Endothelial cell of umbilical vein (primary cell): ENCODE measurements around the gene LDLRAD2. TPM values are rescaled to one million over a fixed set of nuclear protein-coding genes. Genes with fewer than 3 reads are reported as not detected.

ENCODE experiments used
- BruUV-seq: library from RNA; stranded (reverse); fragments of 400-500 nt; replicated peaks from 2 replicates; lab custom pipeline; 2021; lab: Mats Ljungman, UMichigan
- CTCF ChIA-PET: fragments of 300-600, 350-600 bp; sonication (Branson Sonifier 250); formaldehyde crosslinking; loops from one replicate; lab custom pipeline; 2021; ENCODE audit warnings: antibody characterized with exemption, inconsistent platforms; lab: Charles Lee
- POLR2A ChIA-PET: fragments of 300-600, 350-600 bp; sonication (Branson Sonifier 250); formaldehyde crosslinking; loops from one replicate; lab custom pipeline; 2021; ENCODE audit warnings: antibody characterized with exemption, inconsistent platforms; lab: Charles Lee
- DNase-seq: peaks from one replicate; pipeline ENCODE4 v3.0.0-alpha.2; 2011; ENCODE audit warnings: low read depth, low spot score
- FAIRE-seq: peaks from 2 replicates; lab custom pipeline; 2011; peaks lifted over from hg19 to GRCh38; lab: Jason Lieb, UNC
- H2AFZ ChIP-seq: 2 replicates; pipeline ENCODE4 v1.6.0; 2012; ENCODE audit warnings: low read depth, low read length, control low read depth, inconsistent platforms
- H3K27ac ChIP-seq: 2 replicates; pipeline ENCODE4 v1.5.1; 2011; ENCODE audit warnings: low read depth, mild to moderate bottlenecking, control low read depth, low read length, moderate library complexity; ENCODE audit not compliant: insufficient read depth
- H3K27me3 ChIP-seq, 2 experiments: 2 replicates each; pipeline versions ENCODE4 v1.6.0 to v1.6.1; 2011; ENCODE audit warnings: low read length in 2 of 2, mixed read lengths in 1 of 2; ENCODE audit not compliant: control insufficient read depth in 2 of 2, insufficient read depth in 2 of 2
- H3K36me3 ChIP-seq, 2 experiments: 2 replicates in 1 of 2; 3 replicates in 1 of 2; pipeline ENCODE4 v1.5.1; 2011; ENCODE audit warnings: low read length in 2 of 2, mild to moderate bottlenecking in 1 of 2, moderate library complexity in 1 of 2; ENCODE audit not compliant: control insufficient read depth in 2 of 2, insufficient read depth in 2 of 2; ENCODE audit errors: extremely low read depth in 1 of 2
- H3K4me1 ChIP-seq: 3 replicates; pipeline ENCODE4 v1.5.1; 2011; ENCODE audit warnings: mild to moderate bottlenecking, low read length; ENCODE audit not compliant: control insufficient read depth, insufficient read depth; ENCODE audit errors: extremely low read depth
- H3K4me2 ChIP-seq: 2 replicates; pipeline ENCODE4 v1.6.1; 2011; ENCODE audit warnings: low read length, control low read depth, mixed read lengths; ENCODE audit not compliant: insufficient read depth
- H3K4me3 ChIP-seq, 3 experiments: fragments of 200-600 bp in 1 of 3; sonication (generic), shearing (Covaris generic) in 1 of 3; replicated peaks in 1 of 3; 2 replicates each; pipeline ENCODE4 v1.5.1; 2011 to 2016; ENCODE audit warnings: control low read depth in 3 of 3, low read length in 3 of 3, mild to moderate bottlenecking in 2 of 3, inconsistent platforms in 1 of 3, low read depth in 1 of 3, moderate library complexity in 1 of 3; ENCODE audit not compliant: insufficient read depth in 1 of 3
- H3K79me2 ChIP-seq: 2 replicates; pipeline ENCODE4 v1.6.0; 2012; ENCODE audit warnings: low read length, inconsistent platforms; ENCODE audit not compliant: control insufficient read depth, insufficient read depth
- H3K9ac ChIP-seq: replicated peaks from 2 replicates; pipeline ENCODE3; 2011; ENCODE audit warnings: low read length, control low read depth; ENCODE audit not compliant: insufficient read depth; ENCODE audit errors: extremely low read depth
- H3K9me1 ChIP-seq: replicated peaks from 3 replicates; pipeline ENCODE4 v1.6.0; 2011; ENCODE audit warnings: mild to moderate bottlenecking, low read length; ENCODE audit not compliant: control insufficient read depth, insufficient read depth; ENCODE audit errors: extremely low read depth
- H3K9me3 ChIP-seq: replicated peaks from 2 replicates; pipeline ENCODE4 v1.5.1; 2012; ENCODE audit warnings: low read length, inconsistent platforms; ENCODE audit not compliant: control insufficient read depth, insufficient read depth
- H4K20me1 ChIP-seq: replicated peaks from 2 replicates; pipeline ENCODE3; 2011; ENCODE audit warnings: mild to moderate bottlenecking, low read length; ENCODE audit not compliant: control insufficient read depth, insufficient read depth; ENCODE audit errors: extremely low read depth
- CTCF ChIP-seq, 2 donors: IDR thresholded peaks; 1 replicate in 1 of 2; 2 replicates in 1 of 2; pipeline ENCODE4 v1.5.1; 2011; ENCODE audit warnings: low read length in 2 of 2, mild to moderate bottlenecking in 2 of 2, moderate library complexity in 2 of 2, control low read depth in 1 of 2, inconsistent platforms in 1 of 2, low read depth in 1 of 2; ENCODE audit not compliant: insufficient read depth in 1 of 2; ENCODE audit errors: extremely low read depth in 1 of 2
- EZH2 ChIP-seq: IDR thresholded peaks from 2 replicates; pipeline ENCODE4 v1.6.1; 2012; ENCODE audit warnings: borderline replicate concordance, low read depth, mild to moderate bottlenecking, moderate library complexity, low read length, inconsistent platforms; ENCODE audit not compliant: severe bottlenecking
- FOS ChIP-seq: IDR thresholded peaks from 2 replicates; pipeline ENCODE4 v1.6.1; 2011; ENCODE audit warnings: mild to moderate bottlenecking, low read length, moderate library complexity, borderline replicate concordance; ENCODE audit not compliant: insufficient read depth
- GATA2 ChIP-seq: IDR thresholded peaks from 2 replicates; pipeline ENCODE4 v1.7.0; 2011; ENCODE audit warnings: low read depth, mild to moderate bottlenecking, moderate library complexity, mixed read lengths, low read length; ENCODE audit not compliant: insufficient read length, insufficient read depth
- JUN ChIP-seq: IDR thresholded peaks from 2 replicates; pipeline ENCODE4 v1.6.1; 2011; ENCODE audit warnings: borderline replicate concordance, low read depth; ENCODE audit not compliant: insufficient read length, insufficient read depth
- POLR2A ChIP-seq: IDR thresholded peaks from 2 replicates; pipeline ENCODE4 v1.6.1; 2012; ENCODE audit warnings: low read depth, mild to moderate bottlenecking, control low read depth, low read length
- POLR2AphosphoS5 ChIP-seq: IDR thresholded peaks from 2 replicates; pipeline ENCODE4 v1.6.1; 2012; ENCODE audit warnings: low read depth, mild to moderate bottlenecking, control low read depth, low read length, moderate library complexity; ENCODE audit not compliant: insufficient read depth
- dilution Hi-C: fragments of 300-500 bp; cut with MboI; formaldehyde crosslinking; loops from one replicate; pipeline ENCODE4 v1.15.0; 2019; ENCODE audit warnings: low sequenced_read_pairs; ENCODE audit not compliant: extremely low pct_ligation_motif_present
- intact Hi-C: fragments of 100-400 bp; cut with micrococcal nuclease; formaldehyde crosslinking; loops from one replicate; pipeline ENCODE4 v1.10.0; 2022
- polyA plus RNA-seq, 4 experiments: library from polyadenylated mRNA; depleted of rRNA in 3 of 4; stranded (reverse) in 3 of 4; unstranded in 1 of 4; fragments of >200 nt; gene quantifications; 2 replicates each; pipeline versions ENCODE4 v1.2.1 to v1.2.3, GENCODE V29; 2011 to 2012; ENCODE audit warnings: missing spikeins in 1 of 4
- total RNA-seq: library from RNA; stranded (reverse); gene quantifications from 2 replicates; pipeline ENCODE4 v1.2.3, GENCODE V29; 2021
- TF ChIP-seq, protein P1 (sequence below): IDR thresholded peaks from 2 replicates; pipeline ENCODE4 v1.6.1; 2011; ENCODE audit not compliant: insufficient read depth, insufficient read length

The LDLRAD2 gene
- total and polyA plus RNA-seq, 2 donors (not counting 3 experiments of a cell fraction or from before 2014, with no cell fraction given): 0.44 TPM; not detected in 1

- H4K20me1 ChIP-seq: no peaks in the 10 kb centered on the region
- no peak overlapping the region for H2AFZ ChIP-seq
- H3K4me3 ChIP-seq: no peak overlapping the region
- DNase-seq: no peak
- no peak for FAIRE-seq
- no peaks in the 10 kb centered on the region for H3K9me3 ChIP-seq
- ChIA-PET POLR2A (interaction anchor here (0.6 kb wide), 1 partner anchor 140 kb away, joined by 3 read pairs; no protein-coding TSS in a partner anchor), CTCF (no interaction called here)
- H3K4me2 ChIP-seq: no peak overlapping the region
- TSS peak; percentile 63 for BruUV-seq
- H3K27me3 ChIP-seq: no peaks in the 10 kb centered on the region
- H3K27ac ChIP-seq: no peak overlapping the region
- dilution Hi-C loops (no loop called here), intact Hi-C loops (no loop called here)
- no peak for TF ChIP-seq JUN
- peak; percentile 61 for TF ChIP-seq POLR2A
- TF ChIP-seq POLR2AphosphoS5: peak; percentile 66
- H3K9me1 ChIP-seq: no peaks in the 10 kb centered on the region
- no peak overlapping the region for H3K9ac ChIP-seq
- H3K4me1 ChIP-seq: no peaks in the 10 kb centered on the region
- peaks cover 68 to 83% of the 10 kb centered on the region in 2 experiments for H3K36me3 ChIP-seq
- peaks cover 23% of the 10 kb centered on the region for H3K79me2 ChIP-seq
These were observed 27.4 kb downstream of the LDLRAD2 start for GRCh38 chr1:21839337-21840037.

DNA sequence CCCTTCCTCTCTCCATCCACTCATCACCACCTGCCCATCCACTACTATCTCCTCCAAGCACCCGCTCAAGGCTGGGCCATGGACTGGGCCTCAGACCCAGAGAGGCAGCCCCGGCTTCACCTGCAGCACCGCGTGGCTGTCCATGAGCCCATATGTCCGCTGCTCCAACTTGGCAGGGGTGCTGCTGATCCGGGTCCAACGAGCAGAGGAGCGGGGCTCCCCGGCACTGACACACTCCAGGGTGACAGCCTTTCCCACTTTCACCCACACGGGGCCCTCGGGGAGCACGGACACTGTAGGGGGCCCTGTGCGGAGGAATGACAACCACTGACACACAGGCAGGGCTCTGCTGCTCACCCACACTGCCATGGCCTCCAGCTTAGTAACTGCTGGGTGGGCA lies 28.9 kb downstream of the LDLRAD2 start:
- Histone ChIP-seq H3K27me3 (no peaks in the 10 kb centered on the region), H3K4me1 (no peaks in the 10 kb centered on the region), H3K4me2 (no peak overlapping the region), H3K79me2 (peaks cover 18% of the 10 kb centered on the region), H3K36me3 (peaks cover 63 to 78% of the 10 kb centered on the region in 2 experiments), H3K9ac (no peak overlapping the region), H3K27ac (no peak overlapping the region), H4K20me1 (no peaks in the 10 kb centered on the region), H3K9me3 (no peaks in the 10 kb centered on the region), H2AFZ (no peak overlapping the region), H3K4me3 (no peak overlapping the region), H3K9me1 (no peaks in the 10 kb centered on the region)
- TF ChIP-seq JUN (no peak), EZH2 (no peak), FOS (no peak), CTCF (IDR thresholded peaks at IDR 0.05; ENCODE audit: extremely low read depth in 1 of 2, insufficient read depth in 1 of 2, low read depth in 1 of 2, low read length in 2 of 2) (no peak), GATA2 (no peak), POLR2AphosphoS5 (no peak)
- TF ChIP-seq, protein P1, sequence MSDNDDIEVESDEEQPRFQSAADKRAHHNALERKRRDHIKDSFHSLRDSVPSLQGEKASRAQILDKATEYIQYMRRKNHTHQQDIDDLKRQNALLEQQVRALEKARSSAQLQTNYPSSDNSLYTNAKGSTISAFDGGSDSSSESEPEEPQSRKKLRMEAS: no peak
- FAIRE-seq: no peak
- CTCF ChIA-PET: no interaction called here
- no TSS peak for BruUV-seq
- intact Hi-C loops (no loop called here), dilution Hi-C loops (no loop called here)
- DNase-seq: no peak
- POLR2A ChIA-PET: no interaction called here
